Astrocyte of the spinal cord (primary cell): ENCODE measurements around the gene SV2B.
"Not testable (repeated sequence)": the region's sequence is repeated elsewhere in the genome, so short reads cannot be mapped to it uniquely, and the experiment has no call there.

ENCODE experiments used
- DNase-seq: peaks from one replicate; pipeline ENCODE4 v3.0.0; 2011; ENCODE audit warnings: low read depth, low spot score
- H3K4me3 ChIP-seq: 2 replicates; pipeline ENCODE4 v1.5.1; 2011; ENCODE audit warnings: low read depth, mild to moderate bottlenecking, low read length, moderate library complexity
- in situ Hi-C: cut with HindIII; loops from 2 replicates; pipeline ENCODE4 v1.10.0; 2017; ENCODE audit warnings: low sequenced_read_pairs
- TF ChIP-seq, protein P1 (sequence below): IDR thresholded peaks from 2 replicates; pipeline ENCODE4 v1.5.1; 2012; ENCODE audit warnings: low read depth, mild to moderate bottlenecking, low read length, inconsistent platforms

The SV2B gene

DNA sequence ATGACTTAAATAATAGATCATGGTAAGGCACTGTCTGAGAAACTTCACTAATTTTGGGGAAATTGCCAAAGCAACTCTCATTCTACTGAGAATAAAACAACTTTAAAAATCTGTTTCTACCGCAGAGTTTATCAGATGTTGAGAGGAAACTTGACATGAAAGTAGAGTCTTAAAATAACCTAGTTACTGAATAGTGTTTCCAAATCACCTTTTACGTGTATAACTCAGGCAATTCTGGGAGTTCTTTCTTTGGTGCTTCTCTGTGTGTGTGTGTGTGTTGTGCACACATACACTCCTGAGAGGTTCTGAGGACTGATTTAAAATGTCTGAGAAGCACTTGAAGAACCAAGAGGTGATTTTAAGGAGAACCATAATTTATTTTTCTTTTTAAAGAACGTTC, 236.6 kb downstream of the SV2B start:
- in situ Hi-C loops: no loop called here
- TF ChIP-seq, protein P1, sequence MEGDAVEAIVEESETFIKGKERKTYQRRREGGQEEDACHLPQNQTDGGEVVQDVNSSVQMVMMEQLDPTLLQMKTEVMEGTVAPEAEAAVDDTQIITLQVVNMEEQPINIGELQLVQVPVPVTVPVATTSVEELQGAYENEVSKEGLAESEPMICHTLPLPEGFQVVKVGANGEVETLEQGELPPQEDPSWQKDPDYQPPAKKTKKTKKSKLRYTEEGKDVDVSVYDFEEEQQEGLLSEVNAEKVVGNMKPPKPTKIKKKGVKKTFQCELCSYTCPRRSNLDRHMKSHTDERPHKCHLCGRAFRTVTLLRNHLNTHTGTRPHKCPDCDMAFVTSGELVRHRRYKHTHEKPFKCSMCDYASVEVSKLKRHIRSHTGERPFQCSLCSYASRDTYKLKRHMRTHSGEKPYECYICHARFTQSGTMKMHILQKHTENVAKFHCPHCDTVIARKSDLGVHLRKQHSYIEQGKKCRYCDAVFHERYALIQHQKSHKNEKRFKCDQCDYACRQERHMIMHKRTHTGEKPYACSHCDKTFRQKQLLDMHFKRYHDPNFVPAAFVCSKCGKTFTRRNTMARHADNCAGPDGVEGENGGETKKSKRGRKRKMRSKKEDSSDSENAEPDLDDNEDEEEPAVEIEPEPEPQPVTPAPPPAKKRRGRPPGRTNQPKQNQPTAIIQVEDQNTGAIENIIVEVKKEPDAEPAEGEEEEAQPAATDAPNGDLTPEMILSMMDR: no peak

DNA sequence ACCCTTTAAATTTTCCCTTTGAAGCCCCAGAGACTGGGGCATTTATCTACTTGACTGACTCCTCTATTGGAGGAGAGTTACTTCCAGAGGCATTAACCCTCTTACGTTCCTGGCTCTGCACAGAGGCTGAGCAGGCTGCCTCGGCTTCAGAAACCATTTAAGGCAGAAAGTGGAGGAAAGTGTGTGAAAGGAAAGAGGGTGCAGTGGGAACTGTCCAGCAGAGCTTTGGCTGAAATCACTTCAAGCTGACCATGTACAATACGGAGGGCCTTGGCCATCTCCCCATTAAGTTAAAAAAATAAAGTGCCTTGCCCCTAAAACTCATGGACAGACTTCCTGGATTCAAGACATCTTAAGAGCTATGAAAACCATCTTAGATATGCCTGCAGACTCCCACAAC, 238.7 kb downstream of the SV2B start:
- no peak overlapping the region for H3K4me3 ChIP-seq
- peak; percentile 49 for DNase-seq
- in situ Hi-C loops: no loop called here
- TF ChIP-seq, protein P1: no peak

More for the DNA sequence above, 236.6 kb downstream of the SV2B start:
- no peak for DNase-seq
- H3K4me3 ChIP-seq: no peak overlapping the region

DNA sequence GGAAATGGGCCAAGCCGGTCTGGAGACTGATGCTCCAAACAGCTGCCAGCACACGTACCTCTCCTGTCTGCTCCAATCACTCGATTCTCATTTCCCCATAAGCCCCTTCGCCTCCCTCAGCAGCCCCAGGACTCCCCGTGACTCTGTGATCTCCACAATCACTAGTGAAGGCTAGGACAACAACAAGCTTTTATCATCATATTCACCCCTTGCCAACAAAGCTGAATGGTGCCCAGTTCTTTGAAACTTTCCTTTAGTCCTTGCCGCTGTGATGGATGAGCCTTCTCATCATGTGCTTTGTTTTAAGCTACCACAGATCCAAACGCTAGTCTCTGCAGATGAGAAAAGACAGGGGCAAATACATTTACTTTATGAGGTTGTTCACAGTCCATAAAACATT, 242.0 kb downstream of the SV2B start:
- no peak overlapping the region for H3K4me3 ChIP-seq
- in situ Hi-C loops: no loop called here
- TF ChIP-seq, protein P1: no peak
- DNase-seq: no peak

DNA sequence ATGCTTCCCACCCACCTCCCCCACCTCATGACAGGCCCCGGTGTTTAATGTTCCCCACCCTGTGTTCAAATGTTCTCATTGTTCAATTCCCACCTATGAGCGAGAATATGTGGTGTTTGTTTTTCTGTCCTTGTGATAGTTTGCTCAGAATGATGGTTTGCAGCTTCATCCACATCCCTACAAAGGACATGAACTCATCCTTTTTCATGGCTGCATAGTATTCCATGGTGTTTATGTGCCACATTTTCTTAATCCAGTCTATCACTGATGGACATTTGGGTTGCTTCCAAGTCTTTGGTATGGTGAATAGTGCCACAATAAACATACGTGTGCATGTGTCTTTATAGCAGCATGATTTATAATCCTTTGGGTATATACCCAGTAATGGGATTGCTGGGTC, 244.9 kb downstream of the SV2B start:
- in situ Hi-C loops, H3K4me3 ChIP-seq, DNase-seq: not testable (repeated sequence)

DNA sequence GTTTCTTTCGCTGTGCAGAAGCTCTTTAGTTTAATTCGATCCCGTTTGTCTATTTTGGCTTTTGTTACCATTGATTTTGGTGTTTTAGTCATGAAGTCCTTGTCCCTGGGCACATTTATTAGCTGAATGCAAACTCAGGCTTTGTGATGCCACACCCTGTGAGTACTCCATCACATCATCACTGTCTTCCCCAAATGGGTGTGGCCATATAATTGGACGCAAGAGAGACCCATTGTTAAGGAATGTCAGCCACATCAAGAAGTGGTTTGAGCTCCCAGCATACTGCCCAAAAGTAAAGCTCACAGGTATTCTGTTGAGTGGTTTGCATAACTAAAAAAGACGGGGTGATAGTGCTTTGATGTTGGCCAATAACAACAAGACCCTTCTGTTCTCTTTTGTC, 245.7 kb downstream of the SV2B start:
- TF ChIP-seq, protein P1: no peak
- DNase-seq: no peak
- no peak overlapping the region for H3K4me3 ChIP-seq
- in situ Hi-C loops: no loop called here

DNA sequence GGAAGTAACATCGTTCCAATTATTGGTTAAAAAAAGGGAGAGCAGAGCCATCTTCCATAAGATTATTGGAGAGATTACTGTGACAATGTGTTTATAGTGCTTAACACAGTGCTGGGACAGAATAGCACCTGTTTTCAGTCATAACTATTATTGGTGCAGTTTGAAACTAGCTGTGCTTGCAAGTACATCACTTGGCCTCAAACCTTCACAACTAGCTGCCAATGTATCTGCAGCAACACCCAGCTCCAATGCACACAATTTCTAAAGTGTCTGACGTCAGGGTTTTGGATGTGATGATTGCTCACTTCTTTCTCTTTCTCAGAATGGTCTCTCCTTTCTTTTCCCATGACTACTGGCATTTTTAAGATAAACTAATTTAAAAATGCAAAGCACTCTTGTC, 246.2 kb downstream of the SV2B start:
- in situ Hi-C loops: no loop called here
- DNase-seq: no peak
- TF ChIP-seq, protein P1: no peak
- H3K4me3 ChIP-seq: no peak overlapping the region

DNA sequence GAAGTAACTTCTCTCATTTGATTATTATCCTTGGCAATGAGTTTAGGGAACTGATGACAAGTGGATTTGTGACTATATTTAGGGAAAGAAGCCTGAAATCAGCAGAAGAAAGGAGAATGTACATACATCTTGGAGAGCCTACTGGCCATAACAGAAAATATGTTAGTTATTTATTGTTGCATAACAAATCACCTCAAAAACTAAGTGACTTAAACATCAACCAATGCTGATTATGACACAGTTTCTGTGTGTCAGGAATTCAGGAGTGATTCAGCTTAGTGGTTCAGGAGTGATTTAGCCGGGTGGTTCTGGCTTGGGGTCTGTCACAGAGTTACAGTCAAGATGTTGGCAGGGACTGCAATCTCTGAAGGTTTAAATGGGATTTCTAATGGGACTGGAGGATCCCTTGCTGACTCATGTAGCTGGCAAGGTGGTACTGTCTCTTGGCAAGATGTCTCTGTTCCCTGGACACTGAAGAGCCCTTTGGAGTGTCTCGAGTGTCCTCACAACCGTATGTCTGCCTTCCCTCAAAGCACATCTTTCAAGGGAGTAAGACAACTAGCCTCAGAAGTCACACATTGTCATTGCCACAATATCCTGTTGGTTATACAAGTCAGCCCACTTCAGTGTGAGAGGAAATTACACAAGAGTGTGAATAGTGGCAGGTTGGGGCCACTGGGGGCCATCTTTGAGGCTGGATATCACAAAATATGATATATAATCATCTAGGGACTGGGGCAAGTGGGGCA, 248.9 kb downstream of the SV2B start:
- TF ChIP-seq, protein P1: no peak
- in situ Hi-C loops: no loop called here
- H3K4me3 ChIP-seq: no peak overlapping the region
- no peak for DNase-seq
